Measurements from ENCODE around the gene TRAPPC4.

- TF ChIP-seq, protein P1, sequence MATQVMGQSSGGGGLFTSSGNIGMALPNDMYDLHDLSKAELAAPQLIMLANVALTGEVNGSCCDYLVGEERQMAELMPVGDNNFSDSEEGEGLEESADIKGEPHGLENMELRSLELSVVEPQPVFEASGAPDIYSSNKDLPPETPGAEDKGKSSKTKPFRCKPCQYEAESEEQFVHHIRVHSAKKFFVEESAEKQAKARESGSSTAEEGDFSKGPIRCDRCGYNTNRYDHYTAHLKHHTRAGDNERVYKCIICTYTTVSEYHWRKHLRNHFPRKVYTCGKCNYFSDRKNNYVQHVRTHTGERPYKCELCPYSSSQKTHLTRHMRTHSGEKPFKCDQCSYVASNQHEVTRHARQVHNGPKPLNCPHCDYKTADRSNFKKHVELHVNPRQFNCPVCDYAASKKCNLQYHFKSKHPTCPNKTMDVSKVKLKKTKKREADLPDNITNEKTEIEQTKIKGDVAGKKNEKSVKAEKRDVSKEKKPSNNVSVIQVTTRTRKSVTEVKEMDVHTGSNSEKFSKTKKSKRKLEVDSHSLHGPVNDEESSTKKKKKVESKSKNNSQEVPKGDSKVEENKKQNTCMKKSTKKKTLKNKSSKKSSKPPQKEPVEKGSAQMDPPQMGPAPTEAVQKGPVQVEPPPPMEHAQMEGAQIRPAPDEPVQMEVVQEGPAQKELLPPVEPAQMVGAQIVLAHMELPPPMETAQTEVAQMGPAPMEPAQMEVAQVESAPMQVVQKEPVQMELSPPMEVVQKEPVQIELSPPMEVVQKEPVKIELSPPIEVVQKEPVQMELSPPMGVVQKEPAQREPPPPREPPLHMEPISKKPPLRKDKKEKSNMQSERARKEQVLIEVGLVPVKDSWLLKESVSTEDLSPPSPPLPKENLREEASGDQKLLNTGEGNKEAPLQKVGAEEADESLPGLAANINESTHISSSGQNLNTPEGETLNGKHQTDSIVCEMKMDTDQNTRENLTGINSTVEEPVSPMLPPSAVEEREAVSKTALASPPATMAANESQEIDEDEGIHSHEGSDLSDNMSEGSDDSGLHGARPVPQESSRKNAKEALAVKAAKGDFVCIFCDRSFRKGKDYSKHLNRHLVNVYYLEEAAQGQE (IDR thresholded peaks at IDR 0.05; ENCODE audit: insufficient read depth in 1 of 2, low read depth in 2 of 2, low read length in 1 of 2), result no peak
- TF ChIP-seq, protein P2, sequence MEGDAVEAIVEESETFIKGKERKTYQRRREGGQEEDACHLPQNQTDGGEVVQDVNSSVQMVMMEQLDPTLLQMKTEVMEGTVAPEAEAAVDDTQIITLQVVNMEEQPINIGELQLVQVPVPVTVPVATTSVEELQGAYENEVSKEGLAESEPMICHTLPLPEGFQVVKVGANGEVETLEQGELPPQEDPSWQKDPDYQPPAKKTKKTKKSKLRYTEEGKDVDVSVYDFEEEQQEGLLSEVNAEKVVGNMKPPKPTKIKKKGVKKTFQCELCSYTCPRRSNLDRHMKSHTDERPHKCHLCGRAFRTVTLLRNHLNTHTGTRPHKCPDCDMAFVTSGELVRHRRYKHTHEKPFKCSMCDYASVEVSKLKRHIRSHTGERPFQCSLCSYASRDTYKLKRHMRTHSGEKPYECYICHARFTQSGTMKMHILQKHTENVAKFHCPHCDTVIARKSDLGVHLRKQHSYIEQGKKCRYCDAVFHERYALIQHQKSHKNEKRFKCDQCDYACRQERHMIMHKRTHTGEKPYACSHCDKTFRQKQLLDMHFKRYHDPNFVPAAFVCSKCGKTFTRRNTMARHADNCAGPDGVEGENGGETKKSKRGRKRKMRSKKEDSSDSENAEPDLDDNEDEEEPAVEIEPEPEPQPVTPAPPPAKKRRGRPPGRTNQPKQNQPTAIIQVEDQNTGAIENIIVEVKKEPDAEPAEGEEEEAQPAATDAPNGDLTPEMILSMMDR (IDR thresholded peaks at IDR 0.05), result no peak
- no peak for TF ChIP-seq POLR2AphosphoS5 (IDR thresholded peaks at IDR 0.05; ENCODE audit: low read depth, low read length)
These were observed 30.1 kb downstream of the TRAPPC4 start for GRCh38 chr11:119048644-119049043.

Data from Panc1 (cell line).